Psoas muscle (tissue), 8 donors: ENCODE data around the gene CLEC19A. TPM values are rescaled to one million over a fixed set of nuclear protein-coding genes. Genes with fewer than 3 reads are reported as not detected.

ENCODE experiments used
- ATAC-seq, 4 donors: fragments of 200-7000 bp; cut with Tn5 transposase; one replicate each; pipeline ENCODE4 v1.9.1; 2020; ENCODE audit warnings: moderate library complexity in 3 of 4, mild to moderate bottlenecking in 2 of 4
- DNase-seq, 2 donors: peaks; one replicate each; pipeline ENCODE4 v3.0.0-alpha.2; 2020
- H3K27ac ChIP-seq: fragments of 200-600 bp; one replicate; pipeline ENCODE4 v1.8.0; 2022
- H3K27me3 ChIP-seq, 3 donors: fragments of 200-600 bp in 1 of 3; one replicate each; pipeline versions ENCODE4 v1.6.1 to v1.8.0; 2013 to 2022; ENCODE audit warnings: low read length in 2 of 3, mild to moderate bottlenecking in 2 of 3, moderate library complexity in 1 of 3; ENCODE audit not compliant: insufficient read depth in 3 of 3
- H3K36me3 ChIP-seq, 2 donors: fragments of 200-600 bp in 1 of 2; one replicate each; pipeline versions ENCODE4 v1.6.1 to v1.8.0; 2013 to 2022; ENCODE audit warnings: low read depth in 1 of 2, mild to moderate bottlenecking in 1 of 2, moderate library complexity in 1 of 2; ENCODE audit not compliant: insufficient read depth in 1 of 2
- H3K4me1 ChIP-seq: fragments of 200-600 bp; one replicate; pipeline ENCODE4 v1.8.0; 2022
- H3K4me3 ChIP-seq: fragments of 200-600 bp; one replicate; pipeline ENCODE4 v1.8.0; 2022; ENCODE audit warnings: mild to moderate bottlenecking
- H3K9me3 ChIP-seq: fragments of 200-600 bp; one replicate; pipeline ENCODE4 v1.8.0; 2022
- WGBS, 3 donors: extraction: QIAGEN DNeasy Blood & Tissue Kit; methylation state at CpG; one replicate each; pipeline versions ENCODE4 v1.1.6 to v1.1.7; 2013; 5-methylcytosine and 5-hydroxymethylcytosine counted together
- intact Hi-C, 2 donors: fragments of 100-400 bp; cut with DNase I; formaldehyde crosslinking; loops; one replicate each; pipeline versions ENCODE4 v1.11.0 to v1.14.2; 2022
- polyA plus RNA-seq, 3 donors: library from polyadenylated mRNA; stranded (reverse); fragments of 200-250 nt; gene quantifications; one replicate each; pipeline ENCODE4 v1.2.3, GENCODE V29; 2013
- total RNA-seq, 4 donors: library from RNA; stranded (reverse); fragmentation: NEBNext Ultra II Directional in 2 of 4; extraction: Animal tissue kit (Norgen Biotek cat#: 25700) in 2 of 4; gene quantifications; one replicate each; pipeline versions ENCODE4 v1.2.1 to v1.2.4, GENCODE V29; 2021 to 2023
- TF ChIP-seq, protein P1 (sequence below): fragments of 200-600 bp; IDR thresholded peaks from one replicate; pipeline ENCODE4 v1.8.0; 2022; ENCODE audit warnings: antibody characterized with exemption
- donor health status: healthy with polysubstance abuse.
- donor health status: DM: no; HTN: no; CAD: no; lungs with moderate emphysema.
- donor health status: Bipolar disorder and iron deficiency.
- donor health status: healthy.
- donor health status: DM: yes; HTN: yes; CAD: no.
- donor health status: DM: no; HTN: no; CAD: no.
- donor health status: DM: no; HTN: no; CAD: no.
- donor health status: DM: yes; HTN: yes; CAD: no.

CLEC19A gene
- total and polyA plus RNA-seq, 7 donors, result not detected

DNA sequence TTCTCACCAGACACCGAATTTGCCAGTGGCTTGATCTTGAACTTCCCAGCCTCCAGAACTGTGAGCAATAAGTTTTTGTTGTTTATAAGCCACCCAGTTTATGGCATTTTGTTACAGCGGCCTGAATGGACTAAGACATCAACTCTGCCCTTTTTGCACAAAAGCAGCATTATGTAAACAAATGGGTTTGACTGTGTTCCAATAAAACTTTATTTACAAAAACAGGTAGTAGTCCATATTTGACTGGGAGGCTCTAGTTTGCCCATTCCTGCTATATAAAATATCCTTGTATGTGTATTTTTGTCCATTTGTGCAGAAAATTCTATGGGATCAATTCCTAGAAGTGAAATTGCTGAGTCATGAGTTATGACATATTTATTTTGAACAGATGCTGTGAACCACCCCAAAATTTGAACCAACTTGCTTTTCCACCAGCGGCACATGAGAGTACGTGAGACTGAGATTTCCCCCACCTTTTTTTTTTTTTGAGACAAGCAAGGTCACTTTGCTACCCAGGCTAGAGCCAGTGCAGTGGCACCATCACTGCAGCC lies 21.3 kb upstream of the CLEC19A start:
- Histone ChIP-seq H3K9me3 (peaks cover 5% of the 10 kb centered on the region), H3K36me3 (peaks cover 0 to 5% of the 10 kb centered on the region in 2 donors), H3K27me3 (no peaks in the 10 kb centered on the region), H3K27ac (no peak overlapping the region), H3K4me1 (no peaks in the 10 kb centered on the region), H3K4me3 (no peak overlapping the region)
- intact Hi-C loops, result no loop called here
- DNase-seq, result no peak
- TF ChIP-seq, protein P1, sequence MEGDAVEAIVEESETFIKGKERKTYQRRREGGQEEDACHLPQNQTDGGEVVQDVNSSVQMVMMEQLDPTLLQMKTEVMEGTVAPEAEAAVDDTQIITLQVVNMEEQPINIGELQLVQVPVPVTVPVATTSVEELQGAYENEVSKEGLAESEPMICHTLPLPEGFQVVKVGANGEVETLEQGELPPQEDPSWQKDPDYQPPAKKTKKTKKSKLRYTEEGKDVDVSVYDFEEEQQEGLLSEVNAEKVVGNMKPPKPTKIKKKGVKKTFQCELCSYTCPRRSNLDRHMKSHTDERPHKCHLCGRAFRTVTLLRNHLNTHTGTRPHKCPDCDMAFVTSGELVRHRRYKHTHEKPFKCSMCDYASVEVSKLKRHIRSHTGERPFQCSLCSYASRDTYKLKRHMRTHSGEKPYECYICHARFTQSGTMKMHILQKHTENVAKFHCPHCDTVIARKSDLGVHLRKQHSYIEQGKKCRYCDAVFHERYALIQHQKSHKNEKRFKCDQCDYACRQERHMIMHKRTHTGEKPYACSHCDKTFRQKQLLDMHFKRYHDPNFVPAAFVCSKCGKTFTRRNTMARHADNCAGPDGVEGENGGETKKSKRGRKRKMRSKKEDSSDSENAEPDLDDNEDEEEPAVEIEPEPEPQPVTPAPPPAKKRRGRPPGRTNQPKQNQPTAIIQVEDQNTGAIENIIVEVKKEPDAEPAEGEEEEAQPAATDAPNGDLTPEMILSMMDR, result no peak
- WGBS, 3 donors, result 88 to 95% (median 92%) methylated on average over 4 of the region's 4 CpGs
- no peak for ATAC-seq

DNA sequence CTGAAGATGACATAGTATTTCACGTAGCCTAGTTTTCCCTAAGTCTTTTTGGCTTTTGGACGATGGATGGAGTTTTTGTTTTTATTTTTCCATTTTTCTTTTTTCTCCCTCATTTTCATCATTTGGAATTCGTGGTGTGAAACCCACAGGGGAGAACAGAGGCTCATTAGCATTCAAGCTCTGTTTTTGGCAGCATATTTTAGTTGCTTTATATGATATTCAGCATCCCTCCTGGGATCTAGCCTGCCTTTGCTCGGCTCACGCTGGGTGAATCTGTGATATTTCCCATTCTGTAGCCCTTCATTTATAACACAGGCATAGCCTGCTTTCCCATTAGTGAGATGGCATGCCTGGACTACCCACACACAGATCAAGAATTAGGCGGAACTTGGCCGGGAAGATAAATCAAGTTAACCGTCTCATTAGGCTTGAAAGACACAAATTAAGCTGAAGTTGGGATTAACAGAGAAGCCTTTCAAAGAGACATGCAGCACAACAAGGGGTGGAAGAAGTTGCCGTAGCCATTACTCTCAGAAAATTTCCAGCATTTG lies 20.1 kb upstream of the CLEC19A start:
- Histone ChIP-seq H3K27me3 (no peaks in the 10 kb centered on the region), H3K4me1 (no peaks in the 10 kb centered on the region), H3K27ac (no peak overlapping the region), H3K9me3 (peaks cover 5% of the 10 kb centered on the region), H3K4me3 (no peak overlapping the region), H3K36me3 (peaks cover 0 to 5% of the 10 kb centered on the region in 2 donors)
- TF ChIP-seq, protein P1, result no peak
- WGBS, 3 donors, result 67 to 72% (median 69%) methylated on average over 9 of the region's 9 CpGs
- DNase-seq (no peak), ATAC-seq (no peak)
- intact Hi-C loops, result no loop called here

DNA sequence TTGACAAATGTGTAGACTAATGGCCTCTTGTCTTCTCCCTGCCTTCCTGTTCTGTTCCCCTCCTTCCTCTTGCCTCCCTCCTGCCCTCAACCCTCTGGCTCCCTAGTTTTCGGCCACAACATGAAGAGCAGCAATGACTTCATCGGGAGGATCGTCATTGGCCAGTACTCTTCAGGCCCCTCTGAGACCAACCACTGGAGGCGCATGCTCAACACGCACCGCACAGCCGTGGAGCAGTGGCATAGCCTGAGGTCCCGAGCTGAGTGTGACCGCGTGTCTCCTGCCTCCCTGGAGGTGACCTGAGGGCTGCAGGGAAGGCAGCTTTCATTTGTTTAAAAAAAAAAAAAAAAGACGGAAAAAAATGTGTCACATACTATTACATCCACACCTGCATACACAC lies 18.8 kb upstream of the CLEC19A start:
- Histone ChIP-seq H3K4me1 (no peaks in the 10 kb centered on the region), H3K9me3 (peaks cover 5% of the 10 kb centered on the region), H3K27ac (no peak overlapping the region), H3K4me3 (no peak overlapping the region), H3K36me3 (peaks cover 0 to 5% of the 10 kb centered on the region in 2 donors), H3K27me3 (no peaks in the 10 kb centered on the region)
- TF ChIP-seq, protein P1, result no peak
- intact Hi-C loops, result no loop called here
- 91 to 96% (median 94%) methylated on average over 11 of the region's 11 CpGs for WGBS, 3 donors
- DNase-seq, result no peak
- no peak for ATAC-seq

DNA sequence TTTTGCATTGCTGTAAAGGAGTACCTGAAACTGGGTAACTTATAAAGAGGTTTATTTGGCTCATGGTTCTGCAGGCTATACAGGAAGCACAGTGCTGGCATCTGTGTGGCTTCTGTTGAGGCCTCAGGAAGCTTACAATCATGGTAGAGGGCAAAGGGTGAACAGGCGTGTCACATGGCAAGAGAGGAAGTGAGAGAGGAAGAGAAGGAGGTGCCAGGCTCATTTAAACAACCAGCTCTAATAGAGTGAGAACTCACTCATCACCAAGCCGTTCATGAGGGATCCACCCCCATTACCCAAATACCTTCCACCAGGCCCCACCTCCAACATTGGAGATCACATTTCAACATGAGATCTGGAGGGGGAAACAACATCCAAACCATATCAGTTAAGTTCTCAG lies 16.4 kb upstream of the CLEC19A start:
- no peak for ATAC-seq
- intact Hi-C loops, result no loop called here
- TF ChIP-seq, protein P1, result no peak
- Histone ChIP-seq H3K4me1 (no peaks in the 10 kb centered on the region), H3K4me3 (no peak overlapping the region), H3K27ac (no peak overlapping the region), H3K9me3 (no peaks in the 10 kb centered on the region), H3K27me3 (no peaks in the 10 kb centered on the region), H3K36me3 (peaks cover 0 to 5% of the 10 kb centered on the region in 2 donors)
- no peak for DNase-seq
- 64 to 70% (median 64%) methylated on average over 2 of the region's 2 CpGs for WGBS, 3 donors
